Measurements from ENCODE around the gene TAB3. TPM values are rescaled to one million over a fixed set of nuclear protein-coding genes. Genes with fewer than 3 reads are reported as not detected.

TAB3 gene
- total and polyA plus RNA-seq, 8 donors: 5.9 to 163 (median 20.3) TPM

GRCh38 chrX:30816079-30816478 is 73.0 kb downstream of the TAB3 start:
- no peak for DNase-seq
- 81 to 92% (median 88%) methylated on average over 3 of the region's 3 CpGs for WGBS, 5 donors
- Histone ChIP-seq H3K9me3 (no peaks in the 10 kb centered on the region), H3K4me1 (no peaks in the 10 kb centered on the region), H3K4me3 (no peak overlapping the region), H3K27ac (no peak overlapping the region), H3K36me3 (no peaks in the 10 kb centered on the region), H3K27me3 (no peaks in the 10 kb centered on the region)
- intact Hi-C loops (cut with DNase I; ENCODE audit: low total_unique reads): no loop called here
- TF ChIP-seq POLR2AphosphoS5 (IDR thresholded peaks at IDR 0.05) (no peak), EP300 (IDR thresholded peaks at IDR 0.05) (no peak), CTCF (IDR thresholded peaks at IDR 0.05) (no peak), POLR2A (IDR thresholded peaks at IDR 0.05) (no peak)

- no peaks in the 10 kb centered on the region for H3K36me3 ChIP-seq
- no peak overlapping the region for H3K27ac ChIP-seq
- TF ChIP-seq POLR2A (IDR thresholded peaks at IDR 0.05): no peak
- TF ChIP-seq POLR2AphosphoS5 (IDR thresholded peaks at IDR 0.05): no peak
- TF ChIP-seq EP300 (IDR thresholded peaks at IDR 0.05): no peak
- no peak for TF ChIP-seq CTCF (IDR thresholded peaks at IDR 0.05)
- no peaks in the 10 kb centered on the region for H3K9me3 ChIP-seq
- H3K4me1 ChIP-seq: no peaks in the 10 kb centered on the region
- H3K4me3 ChIP-seq: no peak overlapping the region
- H3K27me3 ChIP-seq: no peaks in the 10 kb centered on the region
- intact Hi-C loops (cut with DNase I; ENCODE audit: low total_unique reads): no loop called here
- no peak for DNase-seq
- 82 to 90% (median 84%) methylated on average over 7 of the region's 7 CpGs for WGBS, 5 donors
Measured at GRCh38 chrX:30814978-30815377, 74.1 kb downstream of the TAB3 start.

DNA sequence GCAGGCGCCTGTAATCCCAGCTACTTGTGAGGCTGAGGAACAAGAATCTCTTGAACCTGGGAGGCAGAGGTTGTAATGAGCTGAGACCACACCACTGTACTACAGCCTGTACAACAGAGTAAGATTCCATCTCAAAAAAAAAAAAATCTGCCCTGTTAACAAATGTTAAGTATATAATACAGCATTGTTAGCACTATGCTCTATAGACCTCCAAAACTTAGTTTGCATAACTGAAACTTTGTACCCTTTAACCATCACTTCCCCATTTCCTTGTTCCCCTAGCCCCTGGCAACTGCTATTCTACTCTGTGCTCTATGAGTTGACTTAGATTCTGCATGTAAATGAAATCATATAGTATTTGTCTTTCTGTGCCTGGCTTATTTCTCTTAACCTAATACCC is 76.7 kb downstream of the TAB3 start:
- TF ChIP-seq POLR2AphosphoS5 (IDR thresholded peaks at IDR 0.05): no peak
- no peak for TF ChIP-seq CTCF (IDR thresholded peaks at IDR 0.05)
- no peak for TF ChIP-seq EP300 (IDR thresholded peaks at IDR 0.05)
- TF ChIP-seq POLR2A (IDR thresholded peaks at IDR 0.05): no peak
- 78 to 100% (median 96%) methylated on average over 1 of the region's 1 CpG for WGBS, 5 donors
- no peak overlapping the region for H3K4me3 ChIP-seq
- no peak for DNase-seq
- intact Hi-C loops (cut with DNase I; ENCODE audit: low total_unique reads): no loop called here
- no peaks in the 10 kb centered on the region for H3K27me3 ChIP-seq
- no peaks in the 10 kb centered on the region for H3K9me3 ChIP-seq
- H3K36me3 ChIP-seq: no peaks in the 10 kb centered on the region
- no peaks in the 10 kb centered on the region for H3K4me1 ChIP-seq
- H3K27ac ChIP-seq: no peak overlapping the region

DNA sequence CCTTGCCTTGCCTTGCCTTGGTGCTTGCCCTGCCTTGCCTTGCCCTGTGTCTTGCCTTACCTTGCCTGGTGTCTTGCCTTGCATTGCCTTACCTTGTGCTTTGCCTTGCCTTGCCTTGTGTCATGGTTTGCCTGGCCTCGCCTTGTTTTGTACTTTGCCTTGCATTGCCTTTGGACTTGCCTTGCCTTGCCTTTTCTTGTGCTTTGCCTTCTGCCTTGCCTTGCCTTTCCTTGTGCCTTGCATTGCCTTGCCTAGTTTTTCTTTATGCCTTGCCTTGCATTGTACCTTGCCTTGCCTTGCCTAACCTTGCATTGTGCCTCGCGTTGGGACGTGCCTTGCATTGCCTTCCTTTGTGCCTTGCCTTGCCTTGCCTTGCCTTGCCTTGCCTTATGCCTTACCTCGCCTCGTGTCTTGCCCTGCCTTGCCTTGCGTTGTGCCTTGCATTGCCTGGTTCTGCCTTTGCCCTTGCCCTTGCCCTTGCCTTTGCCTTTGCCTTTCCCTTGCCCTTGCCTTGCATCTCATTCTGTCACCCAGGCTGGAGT is 82.8 kb downstream of the TAB3 start:
- Histone ChIP-seq H3K9me3 (no peaks in the 10 kb centered on the region), H3K36me3 (no peaks in the 10 kb centered on the region), H3K4me3 (no peak overlapping the region), H3K27ac (no peak overlapping the region), H3K27me3 (no peaks in the 10 kb centered on the region), H3K4me1 (no peaks in the 10 kb centered on the region)
- intact Hi-C loops (cut with DNase I; ENCODE audit: low total_unique reads): no loop called here
- TF ChIP-seq POLR2A (IDR thresholded peaks at IDR 0.05) (no peak), CTCF (IDR thresholded peaks at IDR 0.05) (no peak), EP300 (IDR thresholded peaks at IDR 0.05) (no peak), POLR2AphosphoS5 (IDR thresholded peaks at IDR 0.05) (no peak)
- 85 to 95% (median 91%) methylated on average over 7 of the region's 7 CpGs for WGBS, 5 donors
- peak in 1 of 2 donors; percentile 11 for DNase-seq

Data from stomach (tissue), 9 donors.